ENCODE results near the gene PTP4A2.
A peak's percentile ranks its signal among the peaks of the same experiment; 100 is the strongest.

The PTP4A2 gene

DNA sequence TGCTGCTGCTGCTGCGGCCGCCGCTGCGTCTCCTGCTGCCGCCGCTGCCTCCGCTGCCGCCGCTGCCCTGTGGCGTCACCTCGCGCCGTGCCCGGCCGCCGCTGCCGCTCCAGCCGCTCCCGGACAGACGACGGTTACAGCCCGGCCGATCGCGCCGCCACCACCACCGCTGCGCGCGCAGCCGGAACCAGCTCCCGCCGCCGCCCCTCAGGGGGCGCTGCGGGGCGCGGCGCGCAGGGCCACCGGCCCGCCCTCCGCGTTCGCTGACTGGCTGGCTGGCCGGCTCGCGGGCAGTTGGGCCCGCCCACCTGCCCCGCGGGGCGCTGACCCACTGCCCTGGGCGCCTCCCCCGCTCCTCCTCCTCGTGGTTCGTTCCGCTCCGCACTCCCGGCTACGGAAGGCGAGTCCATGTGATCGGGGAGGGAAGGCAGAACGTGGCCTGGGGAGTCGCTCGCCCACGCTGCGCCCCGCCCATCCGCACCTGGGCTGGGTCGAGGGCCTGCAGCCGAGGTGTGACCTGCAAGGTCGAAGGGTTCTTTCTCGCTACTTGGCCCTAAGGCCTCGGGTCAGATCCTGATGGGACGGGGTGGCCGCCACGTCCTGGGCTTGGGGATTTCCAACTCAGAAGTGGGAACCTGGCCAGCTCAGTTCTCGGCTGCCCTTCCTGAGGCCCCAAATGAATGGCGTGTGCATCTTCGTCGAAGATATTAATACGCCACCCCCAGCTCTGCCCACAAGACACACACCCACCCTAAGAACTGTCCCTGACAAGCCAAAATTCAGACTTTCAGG is at the start of gene PTP4A2:
TSS of gene PTP4A2 (minus strand) at position 185 of the 792 bp plus-strand sequence. CDS start 19,303 bp downstream, outside the sequence.
- peaks cover 66% of the 10 kb centered on the region for H3K4me1 ChIP-seq (ENCODE audit: insufficient read depth, low read length, poor library complexity, severe bottlenecking)
- peaks cover 11% of the 10 kb centered on the region; the same call in 1 of the 2 replicates for H3F3A ChIP-seq (ENCODE audit: low read depth)
- no peak for TF ChIP-seq EZH2phosphoT487 (IDR thresholded peaks at IDR 0.05; ENCODE audit: borderline replicate concordance)
- TF ChIP-seq, protein P1, sequence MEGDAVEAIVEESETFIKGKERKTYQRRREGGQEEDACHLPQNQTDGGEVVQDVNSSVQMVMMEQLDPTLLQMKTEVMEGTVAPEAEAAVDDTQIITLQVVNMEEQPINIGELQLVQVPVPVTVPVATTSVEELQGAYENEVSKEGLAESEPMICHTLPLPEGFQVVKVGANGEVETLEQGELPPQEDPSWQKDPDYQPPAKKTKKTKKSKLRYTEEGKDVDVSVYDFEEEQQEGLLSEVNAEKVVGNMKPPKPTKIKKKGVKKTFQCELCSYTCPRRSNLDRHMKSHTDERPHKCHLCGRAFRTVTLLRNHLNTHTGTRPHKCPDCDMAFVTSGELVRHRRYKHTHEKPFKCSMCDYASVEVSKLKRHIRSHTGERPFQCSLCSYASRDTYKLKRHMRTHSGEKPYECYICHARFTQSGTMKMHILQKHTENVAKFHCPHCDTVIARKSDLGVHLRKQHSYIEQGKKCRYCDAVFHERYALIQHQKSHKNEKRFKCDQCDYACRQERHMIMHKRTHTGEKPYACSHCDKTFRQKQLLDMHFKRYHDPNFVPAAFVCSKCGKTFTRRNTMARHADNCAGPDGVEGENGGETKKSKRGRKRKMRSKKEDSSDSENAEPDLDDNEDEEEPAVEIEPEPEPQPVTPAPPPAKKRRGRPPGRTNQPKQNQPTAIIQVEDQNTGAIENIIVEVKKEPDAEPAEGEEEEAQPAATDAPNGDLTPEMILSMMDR (conservative IDR thresholded peaks at IDR 0.05; ENCODE audit: low read length): peak; percentile 39
- H2AFZ ChIP-seq (ENCODE audit: low read length): peak within 1 kb of the TSS; percentile 49; the same call in 1 of the 2 replicates
- H3K9me2 ChIP-seq (replicated peaks; ENCODE audit: low read depth, low read length): no peaks in the 10 kb centered on the region
- no peaks in the 10 kb centered on the region for H3K9me3 ChIP-seq (ENCODE audit: insufficient read depth, low read depth, low read length)
- H3K36me3 ChIP-seq (ENCODE audit: insufficient read depth, low read length): no peaks in the 10 kb centered on the region
- peak within 1 kb of the TSS; percentile 88 for H3K9ac ChIP-seq (ENCODE audit: low read depth, low read length, poor library complexity, severe bottlenecking)
- peaks cover 49% of the 10 kb centered on the region for H3K79me2 ChIP-seq (ENCODE audit: insufficient read depth, low read length)
- peaks cover 42% of the 10 kb centered on the region for H4K20me1 ChIP-seq (ENCODE audit: insufficient read depth, low read length, poor library complexity, severe bottlenecking)
- no peaks in the 10 kb centered on the region for H3K27me3 ChIP-seq (ENCODE audit: insufficient read depth, low read length, poor library complexity, severe bottlenecking)
- H3K4me3 ChIP-seq (ENCODE audit: low read length, poor library complexity, severe bottlenecking): peak within 1 kb of the TSS; percentile 83
- H3K4me2 ChIP-seq (ENCODE audit: low read depth, low read length, poor library complexity, severe bottlenecking): peak within 1 kb of the TSS; percentile 96

DNA sequence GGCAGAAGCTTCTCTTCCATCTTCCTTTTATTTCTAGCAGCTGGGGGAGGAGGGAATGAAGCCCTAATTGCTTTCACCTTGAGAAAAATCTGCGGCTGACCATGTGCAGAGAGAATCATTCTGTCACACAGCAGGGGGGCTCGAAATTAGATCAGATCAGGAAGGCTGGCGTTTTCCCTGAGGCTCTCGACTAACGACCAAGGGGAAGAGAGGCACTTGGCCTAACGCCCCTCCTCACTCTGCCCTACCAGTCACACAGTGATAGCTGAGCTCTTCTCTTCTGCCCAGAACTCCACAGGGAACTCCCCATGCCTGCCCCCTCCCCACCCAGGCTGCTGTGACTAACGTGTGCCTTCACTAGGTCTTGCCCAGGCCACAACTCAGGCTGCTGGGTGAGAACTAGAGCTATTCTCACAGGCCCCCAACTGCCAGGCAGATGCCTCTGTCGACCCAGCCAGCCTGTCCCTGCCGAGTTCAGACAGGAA is 49.0 kb upstream of the PTP4A2 start:
- Histone ChIP-seq H3K4me3 (ENCODE audit: low read length, poor library complexity, severe bottlenecking) (no peak overlapping the region), H3K9me3 (ENCODE audit: insufficient read depth, low read depth, low read length) (no peaks in the 10 kb centered on the region), H4K20me1 (ENCODE audit: insufficient read depth, low read length, poor library complexity, severe bottlenecking) (no peaks in the 10 kb centered on the region), H3F3A (ENCODE audit: low read depth) (0 out of 2 replicates have a peak, but pooled peaks cover 5% of the 10 kb centered on the region), H3K4me2 (ENCODE audit: low read depth, low read length, poor library complexity, severe bottlenecking) (no peak overlapping the region), H3K27me3 (ENCODE audit: insufficient read depth, low read length, poor library complexity, severe bottlenecking) (no peaks in the 10 kb centered on the region), H3K9ac (ENCODE audit: low read depth, low read length, poor library complexity, severe bottlenecking) (peak overlapping the region; percentile 25), H3K4me1 (ENCODE audit: insufficient read depth, low read length, poor library complexity, severe bottlenecking) (peaks cover 45% of the 10 kb centered on the region), H3K79me2 (ENCODE audit: insufficient read depth, low read length) (no peaks in the 10 kb centered on the region), H3K9me2 (replicated peaks; ENCODE audit: low read depth, low read length) (no peaks in the 10 kb centered on the region), H2AFZ (ENCODE audit: low read length) (peak overlapping the region; percentile 76), H3K36me3 (ENCODE audit: insufficient read depth, low read length) (no peaks in the 10 kb centered on the region)
- no peak for TF ChIP-seq EZH2phosphoT487 (IDR thresholded peaks at IDR 0.05; ENCODE audit: borderline replicate concordance)
- TF ChIP-seq, protein P1 (conservative IDR thresholded peaks at IDR 0.05; ENCODE audit: low read length): no peak

DNA sequence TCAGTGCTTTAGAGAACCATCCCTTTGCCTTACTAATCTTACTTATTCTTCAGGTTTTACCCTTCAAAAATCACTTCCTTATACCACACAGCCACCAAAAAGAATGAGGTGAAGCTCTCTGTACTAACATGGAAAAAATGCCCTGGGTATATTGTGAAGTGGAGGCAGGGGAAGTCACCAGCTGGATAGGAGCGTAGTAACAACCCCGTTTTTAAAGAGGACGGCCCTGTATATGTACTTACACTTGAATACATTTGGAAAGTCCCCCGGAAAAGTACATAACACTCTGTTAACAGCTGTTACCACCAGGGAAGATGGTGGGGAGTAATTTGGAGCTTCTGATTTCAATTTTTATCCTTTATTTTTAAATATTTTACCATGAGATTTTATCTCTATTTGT is 47.3 kb upstream of the PTP4A2 start:
- H2AFZ ChIP-seq (ENCODE audit: low read length): peak overlapping the region; percentile 74
- H3F3A ChIP-seq (ENCODE audit: low read depth): peaks cover 5% of the 10 kb centered on the region; the same call in 1 of the 2 replicates
- no peaks in the 10 kb centered on the region for H4K20me1 ChIP-seq (ENCODE audit: insufficient read depth, low read length, poor library complexity, severe bottlenecking)
- H3K9ac ChIP-seq (ENCODE audit: low read depth, low read length, poor library complexity, severe bottlenecking): peak overlapping the region; percentile 62
- TF ChIP-seq, protein P1 (conservative IDR thresholded peaks at IDR 0.05; ENCODE audit: low read length): no peak
- TF ChIP-seq EZH2phosphoT487 (IDR thresholded peaks at IDR 0.05; ENCODE audit: borderline replicate concordance): no peak
- peaks cover 61% of the 10 kb centered on the region for H3K4me1 ChIP-seq (ENCODE audit: insufficient read depth, low read length, poor library complexity, severe bottlenecking)
- H3K4me3 ChIP-seq (ENCODE audit: low read length, poor library complexity, severe bottlenecking): peak overlapping the region; percentile 28
- H3K9me3 ChIP-seq (ENCODE audit: insufficient read depth, low read depth, low read length): no peaks in the 10 kb centered on the region
- H3K79me2 ChIP-seq (ENCODE audit: insufficient read depth, low read length): no peaks in the 10 kb centered on the region
- no peaks in the 10 kb centered on the region for H3K9me2 ChIP-seq (replicated peaks; ENCODE audit: low read depth, low read length)
- H3K4me2 ChIP-seq (ENCODE audit: low read depth, low read length, poor library complexity, severe bottlenecking): peak overlapping the region; percentile 62
- no peaks in the 10 kb centered on the region for H3K27me3 ChIP-seq (ENCODE audit: insufficient read depth, low read length, poor library complexity, severe bottlenecking)
- H3K36me3 ChIP-seq (ENCODE audit: insufficient read depth, low read length): no peaks in the 10 kb centered on the region
